H9 (cell line): ENCODE measurements around the gene SLC4A1. TPM values are rescaled to one million over a fixed set of nuclear protein-coding genes. Genes with fewer than 3 reads are reported as not detected.

ENCODE experiments used
- DNase-seq: peaks from one replicate; pipeline ENCODE4 v3.0.0-alpha.2; 2017
- H2AFZ ChIP-seq: one replicate; pipeline ENCODE4 v1.6.1; 2013; ENCODE audit warnings: mild to moderate bottlenecking, low read length, control low read depth, moderate library complexity
- H2AK5ac ChIP-seq: 2 replicates; pipeline ENCODE4 v1.6.1; 2013; ENCODE audit warnings: low read length, control low read depth, mixed read lengths; ENCODE audit not compliant: insufficient read length
- H2BK120ac ChIP-seq: one replicate; pipeline ENCODE4 v1.6.1; 2013; ENCODE audit warnings: low read depth, mild to moderate bottlenecking, low read length, control low read depth, inconsistent platforms; ENCODE audit not compliant: poor library complexity, severe bottlenecking
- H2BK12ac ChIP-seq: 2 replicates; pipeline ENCODE4 v1.6.1; 2013; ENCODE audit warnings: low read length, control low read depth, mixed read lengths, low read depth; ENCODE audit not compliant: insufficient read length
- H2BK15ac ChIP-seq: 2 replicates; pipeline ENCODE4 v1.6.1; 2013; ENCODE audit warnings: low read depth, low read length, control low read depth
- H2BK20ac ChIP-seq: one replicate; pipeline ENCODE4 v1.6.1; 2013; ENCODE audit warnings: low read depth, mild to moderate bottlenecking, low read length, control low read depth, inconsistent platforms; ENCODE audit not compliant: poor library complexity, severe bottlenecking
- H2BK5ac ChIP-seq: 2 replicates; pipeline ENCODE4 v1.6.1; 2013; ENCODE audit warnings: low read length, control low read depth, mixed read lengths; ENCODE audit not compliant: insufficient read length
- H3K14ac ChIP-seq: 2 replicates; pipeline ENCODE4 v1.6.1; 2013; ENCODE audit warnings: low read length, control low read depth; ENCODE audit not compliant: insufficient read depth
- H3K18ac ChIP-seq: 2 replicates; pipeline ENCODE4 v1.6.1; 2013; ENCODE audit warnings: low read depth, mild to moderate bottlenecking, mixed read lengths, low read length, control low read depth; ENCODE audit not compliant: insufficient read length
- H3K23ac ChIP-seq: 2 replicates; pipeline ENCODE4 v1.6.1; 2013; ENCODE audit warnings: low read length, control low read depth, mixed read lengths, low read depth; ENCODE audit not compliant: insufficient read length
- H3K23me2 ChIP-seq: 2 replicates; pipeline ENCODE4 v1.6.1; 2013; ENCODE audit warnings: low read depth, mild to moderate bottlenecking, mixed read lengths, low read length, control low read depth; ENCODE audit not compliant: insufficient read length, poor library complexity, severe bottlenecking
- H3K27ac ChIP-seq: 2 replicates; pipeline ENCODE4 v1.5.1; 2013; ENCODE audit warnings: low read length, control low read depth, mixed read lengths, low read depth; ENCODE audit not compliant: insufficient read length
- H3K27me3 ChIP-seq: 2 replicates; pipeline ENCODE4 v1.6.1; 2013; ENCODE audit warnings: low read length, control low read depth, inconsistent platforms; ENCODE audit not compliant: insufficient read depth
- H3K4ac ChIP-seq: 2 replicates; pipeline ENCODE4 v1.6.1; 2013; ENCODE audit warnings: low read depth, mild to moderate bottlenecking, control low read depth, inconsistent platforms, low read length, moderate library complexity
- H3K4me1 ChIP-seq: 2 replicates; pipeline ENCODE4 v1.6.1; 2013; ENCODE audit warnings: low read length, control low read depth, inconsistent platforms; ENCODE audit not compliant: insufficient read depth
- H3K4me2 ChIP-seq: 2 replicates; pipeline ENCODE4 v1.6.1; 2013; ENCODE audit warnings: low read length, control low read depth, mixed read lengths; ENCODE audit not compliant: insufficient read length, insufficient read depth
- H3K56ac ChIP-seq: 2 replicates; pipeline ENCODE4 v1.6.1; 2013; ENCODE audit warnings: low read depth, mild to moderate bottlenecking, mixed read lengths, low read length, control low read depth; ENCODE audit not compliant: insufficient read length
- H3K79me1 ChIP-seq: 2 replicates; pipeline ENCODE4 v1.6.1; 2013; ENCODE audit warnings: low read depth, mild to moderate bottlenecking, moderate library complexity, low read length, control low read depth, inconsistent platforms; ENCODE audit not compliant: insufficient read depth, poor library complexity, severe bottlenecking
- H3K79me2 ChIP-seq: 2 replicates; pipeline ENCODE4 v1.6.1; 2013; ENCODE audit warnings: low read length, control low read depth, inconsistent platforms; ENCODE audit not compliant: insufficient read depth
- H3K9ac ChIP-seq: 2 replicates; pipeline ENCODE4 v1.6.1; 2013; ENCODE audit warnings: low read length, control low read depth, mixed read lengths; ENCODE audit not compliant: insufficient read length; ENCODE audit errors: extremely low read depth
- H3K9me3 ChIP-seq: one replicate; pipeline ENCODE4 v1.6.1; 2013; ENCODE audit warnings: low read depth, low read length, inconsistent platforms; ENCODE audit not compliant: control insufficient read depth
- H3T11ph ChIP-seq: one replicate; pipeline ENCODE4 v1.6.1; 2013; ENCODE audit warnings: mild to moderate bottlenecking, low read length, control low read depth, inconsistent platforms
- H4K20me1 ChIP-seq: one replicate; pipeline ENCODE4 v1.6.1; 2013; ENCODE audit not compliant: control insufficient read depth, insufficient read length, insufficient read depth
- H4K5ac ChIP-seq: 2 replicates; pipeline ENCODE4 v1.6.1; 2013; ENCODE audit warnings: low read depth, mild to moderate bottlenecking, mixed read lengths, low read length, control low read depth; ENCODE audit not compliant: insufficient read length
- H4K8ac ChIP-seq: replicated peaks from 2 replicates; pipeline ENCODE4 v1.6.1; 2013; ENCODE audit warnings: low read length, control low read depth, mixed read lengths, low read depth; ENCODE audit not compliant: insufficient read length
- H4K91ac ChIP-seq: 2 replicates; pipeline ENCODE4 v1.6.1; 2013; ENCODE audit warnings: low read depth, mild to moderate bottlenecking, moderate library complexity, mixed read lengths, low read length, control low read depth; ENCODE audit not compliant: insufficient read length
- H3K27ac Mint-ChIP-seq, 3 experiments: 2 replicates in 2 of 3; 3 replicates in 1 of 3; pipeline ENCODE4 v1.8.0; 2020 to 2021; ENCODE audit warnings: mixed read lengths in 3 of 3, mild to moderate bottlenecking in 1 of 3, moderate library complexity in 1 of 3
- H3K27me3 Mint-ChIP-seq: 2 replicates; pipeline ENCODE4 v1.8.0; 2021; ENCODE audit warnings: low read depth, mild to moderate bottlenecking, moderate library complexity, mixed read lengths
- H3K36me3 Mint-ChIP-seq, 3 experiments: 2 replicates in 2 of 3; 3 replicates in 1 of 3; pipeline ENCODE4 v1.8.0; 2020 to 2021; ENCODE audit warnings: low read depth in 3 of 3, mixed read lengths in 3 of 3; ENCODE audit not compliant: insufficient read depth in 1 of 3
- H3K4me1 Mint-ChIP-seq, 2 experiments: 2 replicates each; pipeline ENCODE4 v1.8.0; 2020; ENCODE audit warnings: mixed read lengths in 2 of 2
- H3K4me3 Mint-ChIP-seq, 2 experiments: 2 replicates in 1 of 2; 3 replicates in 1 of 2; pipeline ENCODE4 v1.8.0; 2020 to 2021; ENCODE audit warnings: mild to moderate bottlenecking in 2 of 2, mixed read lengths in 2 of 2, moderate library complexity in 1 of 2
- H3K9me3 Mint-ChIP-seq, 2 experiments: 2 replicates in 1 of 2; 3 replicates in 1 of 2; pipeline ENCODE4 v1.8.0; 2020; ENCODE audit warnings: mild to moderate bottlenecking in 2 of 2, mixed read lengths in 2 of 2, moderate library complexity in 1 of 2
- CTCF ChIP-seq: fragments of 200-600 bp; sonication (generic); conservative IDR thresholded peaks from 3 replicates; pipeline ENCODE4 v1.8.0; 2021; ENCODE audit warnings: antibody characterized with exemption, mild to moderate bottlenecking
- WGBS: extraction: QIAGEN DNeasy Blood & Tissue Kit; methylation state at CpG from one replicate; pipeline ENCODE4 v1.1.7; 2013; ENCODE audit warnings: missing lambda C conversion rate, low lambda C conversion rate, mixed read lengths; ENCODE audit not compliant: insufficient read length; ENCODE audit errors: extremely low coverage; 5-methylcytosine and 5-hydroxymethylcytosine counted together
- total RNA-seq: library from RNA; stranded (reverse); gene quantifications from 2 replicates; pipeline ENCODE4 v1.2.1, GENCODE V29; 2021

SLC4A1 gene
- total RNA-seq, 1 experiment from 2014 or later, result not detected

GRCh38 chr17:44222112-44222869 is 45.6 kb downstream of the SLC4A1 start:
- Mint-ChIP-seq H3K4me3 (peak overlapping the region; percentile 83 to 90), H3K9me3 (no peaks in the 10 kb centered on the region; a peak in 1 of 5 replicates), H3K27me3 (no peaks in the 10 kb centered on the region; the same call in 1 of the 2 replicates), H3K4me1 (peaks cover 12 to 17% of the 10 kb centered on the region in 2 experiments), H3K36me3 (peaks cover 0 to 8% (median 5%) of the 10 kb centered on the region in 3 experiments; a peak in 3 of 7 replicates), H3K27ac (peak overlapping the region in 1 of 3 experiments; percentile 88; a peak in 3 of 7 replicates)
- no peaks in the 10 kb centered on the region for H3K9me3 ChIP-seq
- no CpG with 5 or more reads among the region's 36 CpGs for WGBS
- no peak overlapping the region for H2AFZ ChIP-seq
- H4K20me1 ChIP-seq, result no peaks in the 10 kb centered on the region
- no peak overlapping the region for H2AK5ac ChIP-seq
- no peak overlapping the region for H3K23ac ChIP-seq
- no peak overlapping the region for H2BK20ac ChIP-seq
- no peak overlapping the region for H3K14ac ChIP-seq
- TF ChIP-seq CTCF, result peak; percentile 25; the same call in 2 of the 3 replicates
- no peak overlapping the region for H2BK120ac ChIP-seq
- no peak overlapping the region for H3K56ac ChIP-seq
- H3K18ac ChIP-seq, result no peak overlapping the region
- H2BK5ac ChIP-seq, result no peak overlapping the region
- H2BK15ac ChIP-seq, result no peak overlapping the region
- peaks cover under 1% of the 10 kb centered on the region for H3K79me1 ChIP-seq
- no peak overlapping the region for H3T11ph ChIP-seq
- H3K4ac ChIP-seq, result no peak overlapping the region
- peak; percentile 88 for DNase-seq
- no peak overlapping the region for H2BK12ac ChIP-seq
- no peak overlapping the region for H4K91ac ChIP-seq
- no peaks in the 10 kb centered on the region for H3K27me3 ChIP-seq
- no peak overlapping the region for H3K27ac ChIP-seq
- no peak overlapping the region for H4K5ac ChIP-seq
- 0 out of 2 replicates have a peak, but pooled peaks cover 4% of the 10 kb centered on the region for H3K4me1 ChIP-seq
- peaks cover 27% of the 10 kb centered on the region for H3K23me2 ChIP-seq
- peaks cover 6% of the 10 kb centered on the region; the same call in 1 of the 2 replicates for H3K79me2 ChIP-seq
- H3K9ac ChIP-seq, result peak overlapping the region; percentile 9
- no peak overlapping the region for H4K8ac ChIP-seq
- peak overlapping the region; percentile 88 for H3K4me2 ChIP-seq
